ENCODE data around the gene C19orf73. TPM values are rescaled to one million over a fixed set of nuclear protein-coding genes. Genes with fewer than 3 reads are reported as not detected.

C19orf73 gene
- total RNA-seq, 1 experiment from 2014 or later, result 1.4 TPM

DNA sequence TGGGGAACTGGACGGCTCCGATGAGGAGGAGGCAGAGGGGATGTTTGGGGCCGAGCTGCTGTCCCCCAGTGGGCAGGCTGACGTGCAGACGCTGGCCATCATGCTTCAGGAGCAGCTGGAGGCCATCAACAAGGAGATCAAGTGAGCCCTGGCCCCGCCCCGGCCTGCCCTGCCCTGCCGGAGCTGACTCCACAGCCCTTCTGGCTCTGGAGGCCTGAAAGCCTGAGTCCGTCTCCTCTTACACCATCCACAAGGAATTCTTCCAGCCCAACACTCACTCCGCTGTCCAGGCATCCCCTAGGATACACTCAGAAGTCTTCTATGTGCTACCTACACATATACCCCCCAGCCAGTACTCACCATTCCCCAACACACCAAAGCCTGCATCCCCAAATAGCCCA is 17.8 kb upstream of the C19orf73 start:
- Histone ChIP-seq H3K27me3 (ENCODE audit: control insufficient read depth, insufficient read depth, low read length) (no peaks in the 10 kb centered on the region), H3K9me3 (ENCODE audit: control insufficient read depth, insufficient read depth, low read depth, low read length) (no peaks in the 10 kb centered on the region), H3K36me3 (ENCODE audit: control insufficient read depth, insufficient read depth, low read length) (no peaks in the 10 kb centered on the region), H3K4me3 (ENCODE audit: low read depth in 2 of 2, low read length in 2 of 2) (no peak overlapping the region), H3K27ac (ENCODE audit: low read length) (no peak overlapping the region), H3K4me1 (ENCODE audit: control insufficient read depth, insufficient read depth, low read length) (no peaks in the 10 kb centered on the region)
- TF ChIP-seq POLR2AphosphoS5 (IDR thresholded peaks at IDR 0.05; ENCODE audit: low read depth, low read length) (no peak), SIN3A (IDR thresholded peaks at IDR 0.05; ENCODE audit: borderline replicate concordance, insufficient read depth, low read depth, low read length) (no peak), TCF7L2 (IDR thresholded peaks at IDR 0.05; ENCODE audit: low read depth, low read length) (no peak)
- TF ChIP-seq, protein P1, sequence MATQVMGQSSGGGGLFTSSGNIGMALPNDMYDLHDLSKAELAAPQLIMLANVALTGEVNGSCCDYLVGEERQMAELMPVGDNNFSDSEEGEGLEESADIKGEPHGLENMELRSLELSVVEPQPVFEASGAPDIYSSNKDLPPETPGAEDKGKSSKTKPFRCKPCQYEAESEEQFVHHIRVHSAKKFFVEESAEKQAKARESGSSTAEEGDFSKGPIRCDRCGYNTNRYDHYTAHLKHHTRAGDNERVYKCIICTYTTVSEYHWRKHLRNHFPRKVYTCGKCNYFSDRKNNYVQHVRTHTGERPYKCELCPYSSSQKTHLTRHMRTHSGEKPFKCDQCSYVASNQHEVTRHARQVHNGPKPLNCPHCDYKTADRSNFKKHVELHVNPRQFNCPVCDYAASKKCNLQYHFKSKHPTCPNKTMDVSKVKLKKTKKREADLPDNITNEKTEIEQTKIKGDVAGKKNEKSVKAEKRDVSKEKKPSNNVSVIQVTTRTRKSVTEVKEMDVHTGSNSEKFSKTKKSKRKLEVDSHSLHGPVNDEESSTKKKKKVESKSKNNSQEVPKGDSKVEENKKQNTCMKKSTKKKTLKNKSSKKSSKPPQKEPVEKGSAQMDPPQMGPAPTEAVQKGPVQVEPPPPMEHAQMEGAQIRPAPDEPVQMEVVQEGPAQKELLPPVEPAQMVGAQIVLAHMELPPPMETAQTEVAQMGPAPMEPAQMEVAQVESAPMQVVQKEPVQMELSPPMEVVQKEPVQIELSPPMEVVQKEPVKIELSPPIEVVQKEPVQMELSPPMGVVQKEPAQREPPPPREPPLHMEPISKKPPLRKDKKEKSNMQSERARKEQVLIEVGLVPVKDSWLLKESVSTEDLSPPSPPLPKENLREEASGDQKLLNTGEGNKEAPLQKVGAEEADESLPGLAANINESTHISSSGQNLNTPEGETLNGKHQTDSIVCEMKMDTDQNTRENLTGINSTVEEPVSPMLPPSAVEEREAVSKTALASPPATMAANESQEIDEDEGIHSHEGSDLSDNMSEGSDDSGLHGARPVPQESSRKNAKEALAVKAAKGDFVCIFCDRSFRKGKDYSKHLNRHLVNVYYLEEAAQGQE (IDR thresholded peaks at IDR 0.05; ENCODE audit: insufficient read depth in 1 of 2, low read depth in 2 of 2, low read length in 1 of 2), result no peak
- TF ChIP-seq, protein P2, sequence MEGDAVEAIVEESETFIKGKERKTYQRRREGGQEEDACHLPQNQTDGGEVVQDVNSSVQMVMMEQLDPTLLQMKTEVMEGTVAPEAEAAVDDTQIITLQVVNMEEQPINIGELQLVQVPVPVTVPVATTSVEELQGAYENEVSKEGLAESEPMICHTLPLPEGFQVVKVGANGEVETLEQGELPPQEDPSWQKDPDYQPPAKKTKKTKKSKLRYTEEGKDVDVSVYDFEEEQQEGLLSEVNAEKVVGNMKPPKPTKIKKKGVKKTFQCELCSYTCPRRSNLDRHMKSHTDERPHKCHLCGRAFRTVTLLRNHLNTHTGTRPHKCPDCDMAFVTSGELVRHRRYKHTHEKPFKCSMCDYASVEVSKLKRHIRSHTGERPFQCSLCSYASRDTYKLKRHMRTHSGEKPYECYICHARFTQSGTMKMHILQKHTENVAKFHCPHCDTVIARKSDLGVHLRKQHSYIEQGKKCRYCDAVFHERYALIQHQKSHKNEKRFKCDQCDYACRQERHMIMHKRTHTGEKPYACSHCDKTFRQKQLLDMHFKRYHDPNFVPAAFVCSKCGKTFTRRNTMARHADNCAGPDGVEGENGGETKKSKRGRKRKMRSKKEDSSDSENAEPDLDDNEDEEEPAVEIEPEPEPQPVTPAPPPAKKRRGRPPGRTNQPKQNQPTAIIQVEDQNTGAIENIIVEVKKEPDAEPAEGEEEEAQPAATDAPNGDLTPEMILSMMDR (IDR thresholded peaks at IDR 0.05), result no peak
- in situ Hi-C loops (cut with HindIII; ENCODE audit: low pct_unique_long_range_greater_than_20kb, low sequenced_read_pairs) (no loop called here), intact Hi-C loops (cut with micrococcal nuclease; ENCODE audit: unreplicated experiment) (no loop called here)
- ATAC-seq, result no peak
- DNase-seq (ENCODE audit: low read depth, low spot score), result no peak
- no TSS peak for BruUV-seq (replicated peaks)
- ChIA-PET POLR2A (no interaction called here), CTCF (no interaction called here)

DNA sequence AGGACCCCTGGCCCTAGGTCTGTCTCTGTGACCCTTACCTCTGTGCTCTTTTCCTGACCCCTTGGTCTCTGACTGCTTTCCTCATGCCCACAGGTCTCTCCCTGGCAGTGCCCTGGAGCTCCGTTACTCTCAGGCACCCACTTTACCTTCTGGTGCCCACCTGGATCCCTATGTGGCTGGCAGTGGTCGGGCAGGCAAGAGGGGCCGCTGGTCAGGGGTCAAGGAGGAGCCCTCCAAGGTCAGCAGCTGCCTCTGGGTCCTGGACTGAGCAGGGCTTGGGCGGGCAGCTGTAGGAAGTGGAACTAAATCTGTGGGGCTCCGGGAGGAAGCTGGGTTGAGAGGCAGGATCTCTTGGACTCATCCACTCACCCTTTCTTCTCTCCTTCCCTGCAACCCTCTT is 16.7 kb upstream of the C19orf73 start:
- TF ChIP-seq TCF7L2 (IDR thresholded peaks at IDR 0.05; ENCODE audit: low read depth, low read length) (no peak), SIN3A (IDR thresholded peaks at IDR 0.05; ENCODE audit: borderline replicate concordance, insufficient read depth, low read depth, low read length) (no peak)
- TF ChIP-seq, protein P2 (IDR thresholded peaks at IDR 0.05), result no peak
- TF ChIP-seq, protein P1 (IDR thresholded peaks at IDR 0.05; ENCODE audit: insufficient read depth in 1 of 2, low read depth in 2 of 2, low read length in 1 of 2), result no peak
- ChIA-PET POLR2A (no interaction called here), CTCF (interaction anchor here (0.5 kb wide), 1 partner anchor 77 kb away, joined by 3 read pairs; no protein-coding TSS in a partner anchor)
- no peak overlapping the region for H3K27ac ChIP-seq (ENCODE audit: low read length)
- intact Hi-C loops (cut with micrococcal nuclease; ENCODE audit: unreplicated experiment), result no loop called here
- ATAC-seq (no peak), DNase-seq (ENCODE audit: low read depth, low spot score) (no peak)
- no peaks in the 10 kb centered on the region for H3K4me1 ChIP-seq (ENCODE audit: control insufficient read depth, insufficient read depth, low read length)
- no TSS peak for BruUV-seq (replicated peaks)
- no peak overlapping the region for H3K4me3 ChIP-seq (ENCODE audit: low read depth in 2 of 2, low read length in 2 of 2)
- H3K9me3 ChIP-seq (ENCODE audit: control insufficient read depth, insufficient read depth, low read depth, low read length), result no peaks in the 10 kb centered on the region
- no peaks in the 10 kb centered on the region for H3K36me3 ChIP-seq (ENCODE audit: control insufficient read depth, insufficient read depth, low read length)
- in situ Hi-C loops (cut with HindIII; ENCODE audit: low pct_unique_long_range_greater_than_20kb, low sequenced_read_pairs), result no loop called here
- no peaks in the 10 kb centered on the region for H3K27me3 ChIP-seq (ENCODE audit: control insufficient read depth, insufficient read depth, low read length)
